KMS-11 (cell line): Measurements from ENCODE around the gene GRHL3.

ENCODE experiments used
- H2AFZ ChIP-seq: fragments of 200-600 bp; sonication (generic); 2 replicates; pipeline ENCODE4 v1.6.1; 2016; ENCODE audit warnings: antibody characterized with exemption, mixed run types, low read depth
- H3K27ac ChIP-seq: fragments of 200-600 bp; sonication (generic); 2 replicates; pipeline ENCODE4 v1.6.1; 2016; ENCODE audit warnings: mild to moderate bottlenecking, mixed run types
- H3K27me3 ChIP-seq: fragments of 200-600 bp; sonication (generic); 2 replicates; pipeline ENCODE4 v1.6.1; 2017; ENCODE audit warnings: mild to moderate bottlenecking, low read depth, mixed run types, moderate library complexity; ENCODE audit not compliant: insufficient read depth
- H3K36me3 ChIP-seq: fragments of 200-600 bp; sonication (generic); 2 replicates; pipeline ENCODE4 v1.6.1; 2017; ENCODE audit warnings: mild to moderate bottlenecking, mixed run types; ENCODE audit not compliant: insufficient read depth
- H3K4me1 ChIP-seq: fragments of 200-600 bp; sonication (generic); 2 replicates; pipeline ENCODE4 v1.6.1; 2016; ENCODE audit warnings: mild to moderate bottlenecking, low read depth, mixed run types; ENCODE audit not compliant: poor library complexity, severe bottlenecking
- H3K4me2 ChIP-seq: fragments of 200-600 bp; sonication (generic); 2 replicates; pipeline ENCODE4 v1.7.0; 2016; ENCODE audit warnings: mild to moderate bottlenecking, mixed run types
- H3K4me3 ChIP-seq: fragments of 200-600 bp; sonication (generic); IDR thresholded peaks from 2 replicates; pipeline ENCODE4 v1.6.1; 2017; ENCODE audit warnings: low read depth, low read length, mixed read lengths; ENCODE audit not compliant: insufficient read depth
- H3K79me2 ChIP-seq: fragments of 200-600 bp; sonication (generic); 2 replicates; pipeline ENCODE4 v1.6.1; 2016; ENCODE audit warnings: low read depth, mixed run types; ENCODE audit not compliant: insufficient read depth
- H3K9ac ChIP-seq: fragments of 200-600 bp; sonication (generic); 2 replicates; pipeline ENCODE4 v1.6.1; 2016; ENCODE audit warnings: mild to moderate bottlenecking, mixed run types
- H4K20me1 ChIP-seq: fragments of 200-600 bp; sonication (generic); 2 replicates; pipeline ENCODE4 v1.6.1; 2016; ENCODE audit warnings: mild to moderate bottlenecking, mixed run types; ENCODE audit not compliant: insufficient read depth
- TF ChIP-seq, protein P1 (sequence below): fragments of 200-600 bp; sonication (generic); conservative IDR thresholded peaks from 2 replicates; pipeline ENCODE4 v1.6.1; 2017; ENCODE audit warnings: low read depth, mild to moderate bottlenecking, antibody characterized with exemption, low read length, moderate library complexity, mixed read lengths

GRHL3 gene

GRCh38 chr1:24277420-24278169, 41.6 kb upstream of the GRHL3 start:
- Histone ChIP-seq H3K79me2 (no peaks in the 10 kb centered on the region), H4K20me1 (no peaks in the 10 kb centered on the region), H3K4me1 (no peaks in the 10 kb centered on the region), H3K36me3 (no peaks in the 10 kb centered on the region), H3K4me2 (no peak overlapping the region), H3K27ac (no peak overlapping the region), H3K9ac (no peak overlapping the region), H3K4me3 (no peak overlapping the region), H2AFZ (no peak overlapping the region), H3K27me3 (no peaks in the 10 kb centered on the region)
- TF ChIP-seq, protein P1, sequence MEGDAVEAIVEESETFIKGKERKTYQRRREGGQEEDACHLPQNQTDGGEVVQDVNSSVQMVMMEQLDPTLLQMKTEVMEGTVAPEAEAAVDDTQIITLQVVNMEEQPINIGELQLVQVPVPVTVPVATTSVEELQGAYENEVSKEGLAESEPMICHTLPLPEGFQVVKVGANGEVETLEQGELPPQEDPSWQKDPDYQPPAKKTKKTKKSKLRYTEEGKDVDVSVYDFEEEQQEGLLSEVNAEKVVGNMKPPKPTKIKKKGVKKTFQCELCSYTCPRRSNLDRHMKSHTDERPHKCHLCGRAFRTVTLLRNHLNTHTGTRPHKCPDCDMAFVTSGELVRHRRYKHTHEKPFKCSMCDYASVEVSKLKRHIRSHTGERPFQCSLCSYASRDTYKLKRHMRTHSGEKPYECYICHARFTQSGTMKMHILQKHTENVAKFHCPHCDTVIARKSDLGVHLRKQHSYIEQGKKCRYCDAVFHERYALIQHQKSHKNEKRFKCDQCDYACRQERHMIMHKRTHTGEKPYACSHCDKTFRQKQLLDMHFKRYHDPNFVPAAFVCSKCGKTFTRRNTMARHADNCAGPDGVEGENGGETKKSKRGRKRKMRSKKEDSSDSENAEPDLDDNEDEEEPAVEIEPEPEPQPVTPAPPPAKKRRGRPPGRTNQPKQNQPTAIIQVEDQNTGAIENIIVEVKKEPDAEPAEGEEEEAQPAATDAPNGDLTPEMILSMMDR = no peak

DNA sequence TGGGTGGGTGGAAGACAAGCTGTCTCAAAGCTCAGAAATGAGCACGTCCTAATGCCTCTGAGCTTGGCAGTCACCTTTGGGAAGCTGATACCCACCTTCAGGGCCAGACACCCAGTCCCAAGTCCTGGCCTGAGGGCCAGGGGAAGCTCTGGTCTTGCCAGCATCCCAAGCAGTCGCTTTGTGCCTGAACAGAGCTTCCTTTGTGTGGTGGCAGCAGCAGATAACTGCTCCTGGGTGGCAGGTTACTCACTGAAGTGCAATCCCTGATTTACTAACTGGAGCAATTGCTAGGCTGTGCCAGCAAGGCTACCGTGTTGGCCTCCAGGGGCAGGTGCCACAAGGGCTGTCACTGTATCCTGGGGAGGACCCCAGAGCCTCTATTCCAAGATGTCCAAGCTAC, 40.4 kb upstream of the GRHL3 start:
- Histone ChIP-seq H2AFZ (no peak overlapping the region), H3K4me1 (no peaks in the 10 kb centered on the region), H3K27ac (no peak overlapping the region), H3K27me3 (no peaks in the 10 kb centered on the region), H3K79me2 (no peaks in the 10 kb centered on the region), H3K36me3 (no peaks in the 10 kb centered on the region), H3K4me2 (no peak overlapping the region), H3K4me3 (no peak overlapping the region), H4K20me1 (no peaks in the 10 kb centered on the region), H3K9ac (no peak overlapping the region)
- TF ChIP-seq, protein P1 = no peak

GRCh38 chr1:24279590-24280232, 39.4 kb upstream of the GRHL3 start:
- Histone ChIP-seq H3K27me3 (no peaks in the 10 kb centered on the region), H3K4me1 (no peaks in the 10 kb centered on the region), H3K4me3 (no peak overlapping the region), H4K20me1 (no peaks in the 10 kb centered on the region), H3K4me2 (no peak overlapping the region), H2AFZ (no peak overlapping the region), H3K79me2 (no peaks in the 10 kb centered on the region), H3K27ac (no peak overlapping the region), H3K9ac (no peak overlapping the region), H3K36me3 (no peaks in the 10 kb centered on the region)
- TF ChIP-seq, protein P1 = no peak

DNA sequence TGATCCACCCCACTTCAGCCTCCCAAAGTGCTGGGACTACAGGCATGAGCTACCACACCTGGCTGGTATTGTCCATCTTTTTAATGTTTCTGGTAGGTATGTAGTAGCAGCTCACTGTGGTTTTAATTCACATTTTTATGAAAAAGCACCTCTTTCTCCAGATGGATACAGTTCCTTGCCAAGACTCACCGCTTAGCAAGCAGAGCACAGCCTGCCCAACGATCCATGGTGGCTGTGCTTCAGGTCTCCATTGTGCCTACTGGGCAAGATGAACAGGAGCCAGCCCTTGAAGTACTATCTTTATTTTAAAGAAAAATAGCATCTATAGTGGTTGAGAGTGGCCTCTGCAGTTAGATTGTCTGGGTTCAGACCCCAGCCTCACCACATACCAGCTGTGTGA, 37.6 kb upstream of the GRHL3 start:
- Histone ChIP-seq H4K20me1 (no peaks in the 10 kb centered on the region), H3K4me2 (no peak overlapping the region), H3K9ac (no peak overlapping the region), H2AFZ (no peak overlapping the region), H3K36me3 (no peaks in the 10 kb centered on the region), H3K4me1 (no peaks in the 10 kb centered on the region), H3K4me3 (no peak overlapping the region), H3K27me3 (no peaks in the 10 kb centered on the region), H3K79me2 (no peaks in the 10 kb centered on the region), H3K27ac (no peak overlapping the region)
- TF ChIP-seq, protein P1 = no peak
